GM10266 (cell line): ENCODE measurements around the gene OR6C75.

ENCODE experiments used
- DNase-seq: peaks from one replicate; pipeline ENCODE4 v3.0.0; 2012; ENCODE audit errors: extremely low spot score
- CTCF ChIP-seq: IDR thresholded peaks from 2 replicates; pipeline ENCODE4 v1.5.1; 2012; ENCODE audit warnings: mild to moderate bottlenecking, low read depth; ENCODE audit not compliant: control insufficient read depth, insufficient read depth; ENCODE audit errors: missing control alignments

The OR6C75 gene

DNA sequence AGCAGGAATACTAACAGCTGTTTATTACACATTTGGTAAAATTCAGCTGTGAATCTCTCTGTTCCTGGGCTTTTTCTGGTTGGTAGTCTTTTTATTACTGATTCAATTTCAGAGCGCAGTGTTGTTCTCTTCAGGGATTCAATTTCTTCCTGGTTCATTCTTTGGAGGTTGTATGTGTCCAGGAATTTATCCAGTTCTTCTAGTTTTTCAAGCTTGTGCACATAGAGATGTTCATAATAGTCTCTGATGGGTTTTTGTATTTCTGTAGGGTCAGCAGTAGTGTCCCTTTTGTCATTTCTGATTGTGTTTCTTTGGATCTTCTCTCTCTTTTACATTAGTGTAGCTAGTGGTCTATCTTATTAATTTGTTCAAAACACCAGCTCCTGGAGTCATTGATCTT lies 54.2 kb downstream of the OR6C75 start:
- no peak for TF ChIP-seq CTCF
- DNase-seq: no peak
